GM13976 (cell line): ENCODE measurements around the gene MEIKIN.

Source experiments
- DNase-seq: peaks from one replicate; pipeline ENCODE4 v3.0.0; 2012; ENCODE audit warnings: low spot score
- in situ Hi-C: fragments of 300-500 bp; cut with MboI; formaldehyde crosslinking; loops from one replicate; pipeline ENCODE4 v1.12.0; 2022; ENCODE audit warnings: low sequenced_read_pairs, mixed read lengths, inconsistent platforms; ENCODE audit not compliant: unreplicated experiment
- TF ChIP-seq, protein P1 (sequence below): IDR thresholded peaks from 2 replicates; pipeline ENCODE4 v1.5.1; 2012; ENCODE audit warnings: borderline replicate concordance, mild to moderate bottlenecking; ENCODE audit not compliant: insufficient read depth; ENCODE audit errors: extremely low read depth, missing control alignments, control extremely low read depth

Gene MEIKIN

DNA sequence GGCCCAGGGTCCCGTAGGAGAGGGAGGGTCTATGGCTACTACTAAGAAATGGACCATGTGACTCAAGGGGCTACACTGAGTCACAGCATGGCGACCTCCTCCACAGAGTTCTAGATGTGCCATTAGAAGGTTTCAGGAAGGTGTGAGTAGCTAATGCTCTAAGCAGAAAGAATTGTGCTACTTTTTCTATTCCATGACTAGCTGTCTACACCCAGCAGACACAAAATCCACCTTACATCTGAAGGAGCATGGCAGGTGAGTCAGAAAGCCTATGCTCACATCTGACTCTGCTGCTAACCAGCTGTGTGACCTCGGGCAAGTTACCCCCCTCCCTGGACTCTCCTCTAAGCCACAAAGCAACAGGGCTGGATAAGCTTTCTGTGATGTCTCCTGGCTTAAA is 14.4 kb upstream of the MEIKIN start:
- no peak for DNase-seq
- TF ChIP-seq, protein P1, sequence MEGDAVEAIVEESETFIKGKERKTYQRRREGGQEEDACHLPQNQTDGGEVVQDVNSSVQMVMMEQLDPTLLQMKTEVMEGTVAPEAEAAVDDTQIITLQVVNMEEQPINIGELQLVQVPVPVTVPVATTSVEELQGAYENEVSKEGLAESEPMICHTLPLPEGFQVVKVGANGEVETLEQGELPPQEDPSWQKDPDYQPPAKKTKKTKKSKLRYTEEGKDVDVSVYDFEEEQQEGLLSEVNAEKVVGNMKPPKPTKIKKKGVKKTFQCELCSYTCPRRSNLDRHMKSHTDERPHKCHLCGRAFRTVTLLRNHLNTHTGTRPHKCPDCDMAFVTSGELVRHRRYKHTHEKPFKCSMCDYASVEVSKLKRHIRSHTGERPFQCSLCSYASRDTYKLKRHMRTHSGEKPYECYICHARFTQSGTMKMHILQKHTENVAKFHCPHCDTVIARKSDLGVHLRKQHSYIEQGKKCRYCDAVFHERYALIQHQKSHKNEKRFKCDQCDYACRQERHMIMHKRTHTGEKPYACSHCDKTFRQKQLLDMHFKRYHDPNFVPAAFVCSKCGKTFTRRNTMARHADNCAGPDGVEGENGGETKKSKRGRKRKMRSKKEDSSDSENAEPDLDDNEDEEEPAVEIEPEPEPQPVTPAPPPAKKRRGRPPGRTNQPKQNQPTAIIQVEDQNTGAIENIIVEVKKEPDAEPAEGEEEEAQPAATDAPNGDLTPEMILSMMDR = no peak
- in situ Hi-C loops = no loop called here

DNA sequence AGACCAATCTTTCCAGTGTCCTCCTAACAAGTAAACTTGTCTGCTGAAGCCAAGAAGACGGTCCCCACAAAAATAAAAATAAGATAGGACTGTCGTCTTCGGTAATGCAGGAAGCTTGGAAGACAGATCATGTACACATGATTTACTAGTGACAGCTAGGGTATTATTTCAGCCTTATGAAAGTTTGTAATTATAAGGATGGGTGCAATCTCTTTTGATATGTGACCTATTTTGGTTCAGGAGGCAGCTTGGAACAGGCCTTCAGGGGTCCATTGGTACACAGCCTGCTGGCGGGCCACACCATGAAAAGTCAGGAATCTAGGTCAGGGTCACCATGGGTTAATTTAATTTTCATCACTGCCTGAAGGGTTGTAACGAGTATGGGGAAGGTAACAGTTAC is 13.7 kb upstream of the MEIKIN start:
- in situ Hi-C loops = no loop called here
- DNase-seq = no peak
- TF ChIP-seq, protein P1 = no peak

DNA sequence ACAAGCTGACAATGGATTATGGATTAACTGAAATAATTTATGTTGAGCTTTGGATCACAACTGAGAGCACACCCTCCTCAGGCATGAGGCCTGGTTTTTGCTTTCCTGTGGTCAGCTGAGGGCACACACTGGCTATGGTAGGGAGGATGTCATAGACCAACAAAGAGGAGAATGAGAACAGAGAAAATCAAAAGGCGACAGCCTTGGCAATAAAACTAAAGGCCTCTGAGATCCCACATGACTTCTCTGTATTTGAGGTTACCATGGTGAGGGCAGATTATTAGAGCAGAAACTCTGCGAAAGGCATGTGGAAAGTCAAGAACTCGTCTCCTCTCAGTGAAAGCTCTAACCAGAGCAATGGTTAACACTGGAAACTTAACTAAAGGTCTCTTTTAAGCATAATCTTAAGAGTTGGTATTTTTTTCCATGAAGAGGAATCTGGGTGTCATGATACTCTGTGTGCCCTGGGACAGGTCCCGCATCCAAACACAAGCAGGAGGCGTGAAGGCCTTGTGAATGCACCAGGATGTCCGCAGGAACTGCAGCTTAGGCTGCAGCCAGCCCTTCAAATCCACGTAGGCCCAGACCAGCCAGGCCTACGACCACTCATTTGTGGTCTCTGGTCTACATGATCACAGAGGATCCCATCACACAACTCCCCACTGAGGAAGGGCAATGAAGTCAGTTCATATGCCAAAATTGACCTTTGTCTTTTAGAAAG is 12.4 kb upstream of the MEIKIN start:
- no peak for DNase-seq
- TF ChIP-seq, protein P1 = no peak
- in situ Hi-C loops = no loop called here

DNA sequence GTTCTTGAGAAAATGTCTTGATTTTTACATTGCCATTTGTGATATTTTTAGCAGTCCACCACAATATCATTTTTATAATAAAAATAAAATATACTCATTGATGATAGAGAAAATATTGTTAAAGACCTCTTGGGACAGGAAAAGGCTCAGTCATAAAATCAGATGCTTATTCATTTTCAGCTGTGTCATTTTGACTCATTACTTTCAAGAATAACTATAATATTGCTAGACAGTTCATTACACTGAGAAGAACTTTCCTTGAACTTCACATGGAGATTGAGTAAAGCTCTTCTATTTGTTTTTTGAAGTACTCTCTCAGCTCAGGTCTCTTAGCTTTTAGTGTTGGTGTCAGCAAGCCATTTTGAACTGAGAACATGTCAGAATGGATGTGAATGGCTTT is 8.5 kb upstream of the MEIKIN start:
- no peak for DNase-seq
- in situ Hi-C loops = no loop called here
- TF ChIP-seq, protein P1 = no peak

DNA sequence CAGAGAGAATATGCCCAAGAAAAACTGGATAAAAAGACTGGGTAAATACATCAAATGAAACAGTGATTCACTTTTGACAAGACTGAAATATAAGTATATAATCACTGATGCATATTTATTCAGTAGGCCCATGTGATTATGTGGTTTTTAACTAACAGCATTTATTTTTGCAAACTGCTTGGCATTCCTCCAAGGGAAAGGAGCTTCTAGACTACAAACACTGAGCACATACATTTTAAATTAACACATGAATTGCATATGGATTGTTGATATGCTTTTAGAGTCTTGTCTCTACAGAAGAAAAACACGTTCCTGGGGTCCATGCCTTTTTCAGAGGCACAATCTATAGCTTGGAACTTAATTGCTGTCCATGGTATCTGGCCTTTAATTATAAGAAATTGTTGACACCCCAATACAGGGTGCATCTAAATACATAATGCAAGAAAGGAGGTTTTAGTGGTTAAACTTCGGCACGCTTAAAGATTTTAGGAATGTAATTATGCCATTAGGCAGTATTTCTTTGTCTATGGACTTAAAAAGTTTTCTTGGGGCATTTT is 6.9 kb upstream of the MEIKIN start:
- in situ Hi-C loops = no loop called here
- TF ChIP-seq, protein P1 = no peak
- no peak for DNase-seq

DNA sequence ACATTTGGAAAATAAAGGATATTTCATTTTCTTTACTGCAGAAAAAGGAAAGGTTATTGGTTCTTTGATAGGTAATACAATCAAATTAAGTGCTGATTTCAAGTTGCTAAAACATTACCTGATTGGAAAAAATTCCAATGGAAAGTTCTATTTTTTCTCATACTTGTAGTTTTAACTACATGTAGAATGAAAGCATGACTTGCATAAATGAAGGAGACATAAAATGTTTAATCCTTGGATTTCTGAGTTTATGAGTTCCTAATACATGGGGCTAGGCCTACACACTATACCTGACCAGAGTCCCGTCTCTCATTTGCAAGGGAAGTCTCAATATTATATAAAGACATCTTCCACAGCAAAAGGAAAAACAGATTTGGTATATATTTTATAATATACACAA is 5.2 kb upstream of the MEIKIN start:
- DNase-seq = no peak
- TF ChIP-seq, protein P1 = no peak
- in situ Hi-C loops = no loop called here
